Vagina (tissue), 2 donors: ENCODE results near the gene UBE2I.

Source experiments
- POLR2AphosphoS5 ChIP-seq, 2 donors: sonication (generic); formaldehyde crosslinking; IDR thresholded peaks; one replicate each; pipeline ENCODE4 v1.9.0; 2017; ENCODE audit warnings: antibody characterized with exemption in 2 of 2, mild to moderate bottlenecking in 2 of 2, low read depth in 1 of 2; ENCODE audit not compliant: insufficient read depth in 1 of 2
- TF ChIP-seq, protein P1 (sequence below), 3 experiments: fragments of 450-650 bp in 2 of 3; fragments of 200-600 bp in 1 of 3; sonication (generic) in 1 of 3; IDR thresholded peaks; one replicate each; pipeline ENCODE4 v1.5.1; 2017 to 2019; ENCODE audit warnings: antibody characterized with exemption in 3 of 3, mild to moderate bottlenecking in 2 of 3, moderate library complexity in 2 of 3

DNA sequence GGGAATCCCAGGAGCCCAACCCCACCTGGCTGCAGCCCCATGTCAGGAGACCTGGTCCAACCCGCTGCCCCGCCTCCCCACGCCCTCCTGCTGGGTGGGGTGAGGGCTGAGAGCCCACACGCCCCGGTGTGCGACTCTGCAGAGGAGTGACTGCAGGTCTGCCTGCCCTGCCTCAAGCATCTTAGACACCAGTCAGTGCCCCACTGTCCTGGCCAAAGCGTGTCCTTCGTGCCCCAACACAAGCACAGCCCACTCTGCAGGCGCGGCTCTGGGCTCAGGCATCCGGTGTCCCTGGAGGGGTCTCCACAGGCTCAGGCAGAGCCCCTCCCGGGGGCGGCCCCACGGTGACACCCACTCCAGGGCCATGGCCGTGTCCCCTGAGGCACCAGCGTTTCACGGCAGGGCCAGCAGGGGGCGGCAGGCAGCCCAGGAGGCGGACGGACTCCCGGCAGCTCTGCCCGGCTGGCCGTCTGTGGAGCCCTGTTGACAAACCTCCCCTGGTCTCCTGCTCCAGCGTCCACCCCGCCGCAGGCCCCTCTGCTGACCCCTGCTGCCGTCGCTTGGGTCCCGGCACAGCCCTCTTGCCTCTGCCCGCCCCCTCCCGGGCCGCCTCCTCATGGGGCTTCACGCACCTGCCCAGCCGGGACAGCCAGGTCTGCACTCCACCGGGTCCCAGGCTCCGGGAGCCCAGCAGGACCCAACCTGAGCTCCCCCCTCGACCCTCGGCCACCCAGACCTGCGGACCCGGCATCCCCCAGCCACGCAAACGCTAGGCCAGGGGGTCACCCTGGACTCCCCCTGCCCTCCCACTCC, 8.6 kb upstream of the UBE2I start:
- TF ChIP-seq, protein P1, sequence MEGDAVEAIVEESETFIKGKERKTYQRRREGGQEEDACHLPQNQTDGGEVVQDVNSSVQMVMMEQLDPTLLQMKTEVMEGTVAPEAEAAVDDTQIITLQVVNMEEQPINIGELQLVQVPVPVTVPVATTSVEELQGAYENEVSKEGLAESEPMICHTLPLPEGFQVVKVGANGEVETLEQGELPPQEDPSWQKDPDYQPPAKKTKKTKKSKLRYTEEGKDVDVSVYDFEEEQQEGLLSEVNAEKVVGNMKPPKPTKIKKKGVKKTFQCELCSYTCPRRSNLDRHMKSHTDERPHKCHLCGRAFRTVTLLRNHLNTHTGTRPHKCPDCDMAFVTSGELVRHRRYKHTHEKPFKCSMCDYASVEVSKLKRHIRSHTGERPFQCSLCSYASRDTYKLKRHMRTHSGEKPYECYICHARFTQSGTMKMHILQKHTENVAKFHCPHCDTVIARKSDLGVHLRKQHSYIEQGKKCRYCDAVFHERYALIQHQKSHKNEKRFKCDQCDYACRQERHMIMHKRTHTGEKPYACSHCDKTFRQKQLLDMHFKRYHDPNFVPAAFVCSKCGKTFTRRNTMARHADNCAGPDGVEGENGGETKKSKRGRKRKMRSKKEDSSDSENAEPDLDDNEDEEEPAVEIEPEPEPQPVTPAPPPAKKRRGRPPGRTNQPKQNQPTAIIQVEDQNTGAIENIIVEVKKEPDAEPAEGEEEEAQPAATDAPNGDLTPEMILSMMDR (IDR thresholded peaks at IDR 0.05), result peak; percentile 42 to 47 (median 44)
- no peak for TF ChIP-seq POLR2AphosphoS5 (IDR thresholded peaks at IDR 0.05; ENCODE audit: insufficient read depth in 1 of 2, low read depth in 1 of 2)
